ENCODE results near the gene ZNF430.

GRCh38 chr19:21052902-21053301, 32.4 kb downstream of the ZNF430 start:
- TF ChIP-seq POLR2A (IDR thresholded peaks at IDR 0.05), result no peak
- TF ChIP-seq, protein P1, sequence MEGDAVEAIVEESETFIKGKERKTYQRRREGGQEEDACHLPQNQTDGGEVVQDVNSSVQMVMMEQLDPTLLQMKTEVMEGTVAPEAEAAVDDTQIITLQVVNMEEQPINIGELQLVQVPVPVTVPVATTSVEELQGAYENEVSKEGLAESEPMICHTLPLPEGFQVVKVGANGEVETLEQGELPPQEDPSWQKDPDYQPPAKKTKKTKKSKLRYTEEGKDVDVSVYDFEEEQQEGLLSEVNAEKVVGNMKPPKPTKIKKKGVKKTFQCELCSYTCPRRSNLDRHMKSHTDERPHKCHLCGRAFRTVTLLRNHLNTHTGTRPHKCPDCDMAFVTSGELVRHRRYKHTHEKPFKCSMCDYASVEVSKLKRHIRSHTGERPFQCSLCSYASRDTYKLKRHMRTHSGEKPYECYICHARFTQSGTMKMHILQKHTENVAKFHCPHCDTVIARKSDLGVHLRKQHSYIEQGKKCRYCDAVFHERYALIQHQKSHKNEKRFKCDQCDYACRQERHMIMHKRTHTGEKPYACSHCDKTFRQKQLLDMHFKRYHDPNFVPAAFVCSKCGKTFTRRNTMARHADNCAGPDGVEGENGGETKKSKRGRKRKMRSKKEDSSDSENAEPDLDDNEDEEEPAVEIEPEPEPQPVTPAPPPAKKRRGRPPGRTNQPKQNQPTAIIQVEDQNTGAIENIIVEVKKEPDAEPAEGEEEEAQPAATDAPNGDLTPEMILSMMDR (IDR thresholded peaks at IDR 0.05), result no peak
